ENCODE data around the gene HMGCS2.

Gene HMGCS2

GRCh38 chr1:119740261-119740660 is 28.4 kb downstream of the HMGCS2 start:
- no peak for DNase-seq (ENCODE audit: low read depth)
- no peak overlapping the region for H3K4me3 ChIP-seq (ENCODE audit: low read length)
- TF ChIP-seq CTCF (IDR thresholded peaks at IDR 0.05; ENCODE audit: insufficient read depth, low read depth, low read length, missing control alignments): no peak

DNA sequence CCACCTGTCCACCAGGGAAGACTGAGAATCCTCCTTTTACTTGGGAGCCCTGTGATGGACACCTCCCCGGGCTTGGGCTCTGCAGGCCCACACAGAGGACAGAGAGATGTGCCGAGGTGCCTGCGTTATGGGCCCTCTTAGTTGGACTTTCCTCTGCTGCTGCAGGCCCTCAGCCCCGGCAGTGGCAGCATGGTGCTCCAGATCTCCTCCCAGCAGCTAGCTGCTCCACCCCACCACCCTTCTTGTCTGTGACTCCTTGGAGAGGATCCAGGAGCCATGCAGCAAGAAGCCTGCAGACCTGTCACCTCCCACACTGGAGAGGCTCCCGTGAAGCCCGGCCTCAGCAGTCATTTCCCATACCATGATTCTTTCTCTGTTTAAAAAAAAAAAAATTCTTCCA is 29.6 kb downstream of the HMGCS2 start:
- no peak overlapping the region for H3K4me3 ChIP-seq (ENCODE audit: low read length)
- DNase-seq (ENCODE audit: low read depth): no peak
- no peak for TF ChIP-seq CTCF (IDR thresholded peaks at IDR 0.05; ENCODE audit: insufficient read depth, low read depth, low read length, missing control alignments)

GRCh38 chr1:119738100-119738720 is 30.5 kb downstream of the HMGCS2 start:
- no peak for TF ChIP-seq CTCF (IDR thresholded peaks at IDR 0.05; ENCODE audit: insufficient read depth, low read depth, low read length, missing control alignments)
- H3K4me3 ChIP-seq (ENCODE audit: low read length): no peak overlapping the region
- DNase-seq (ENCODE audit: low read depth): no peak

DNA sequence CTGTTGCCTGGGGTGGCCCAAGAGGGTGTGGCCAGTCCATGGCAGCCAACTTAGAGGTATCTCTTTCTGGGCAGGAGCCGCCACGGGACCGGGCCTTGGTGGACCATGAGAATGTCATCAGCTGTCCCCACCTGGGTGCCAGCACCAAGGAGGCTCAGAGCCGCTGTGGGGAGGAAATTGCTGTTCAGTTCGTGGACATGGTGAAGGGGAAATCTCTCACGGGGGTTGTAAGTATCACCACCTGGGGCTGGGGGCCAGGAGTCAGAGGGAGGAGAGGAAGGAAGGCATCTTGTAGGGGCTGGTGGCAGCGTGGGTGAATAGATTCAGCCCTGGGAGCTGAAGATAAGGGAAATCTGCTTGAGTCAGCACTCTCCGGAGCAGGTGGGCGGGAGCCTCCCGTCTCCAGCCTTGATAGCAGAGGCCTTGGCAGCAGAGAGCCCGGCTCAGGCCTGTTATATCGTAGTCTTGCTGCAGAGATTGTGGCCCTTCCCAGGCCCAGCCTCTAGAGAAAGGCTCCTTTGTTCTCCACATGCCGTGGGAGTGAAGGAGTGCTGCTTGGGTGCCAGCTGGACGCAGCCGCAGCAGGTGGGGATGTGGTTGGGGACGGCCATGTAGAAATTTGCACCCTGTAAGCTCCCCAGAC is 31.5 kb downstream of the HMGCS2 start:
- no peak overlapping the region for H3K4me3 ChIP-seq (ENCODE audit: low read length)
- no peak for DNase-seq (ENCODE audit: low read depth)
- TF ChIP-seq CTCF (IDR thresholded peaks at IDR 0.05; ENCODE audit: insufficient read depth, low read depth, low read length, missing control alignments): no peak

- no peak for DNase-seq (ENCODE audit: low read depth)
- TF ChIP-seq CTCF (IDR thresholded peaks at IDR 0.05; ENCODE audit: insufficient read depth, low read depth, low read length, missing control alignments): no peak
- no peak overlapping the region for H3K4me3 ChIP-seq (ENCODE audit: low read length)
These were observed 32.1 kb downstream of the HMGCS2 start for GRCh38 chr1:119736649-119737039.

DNA sequence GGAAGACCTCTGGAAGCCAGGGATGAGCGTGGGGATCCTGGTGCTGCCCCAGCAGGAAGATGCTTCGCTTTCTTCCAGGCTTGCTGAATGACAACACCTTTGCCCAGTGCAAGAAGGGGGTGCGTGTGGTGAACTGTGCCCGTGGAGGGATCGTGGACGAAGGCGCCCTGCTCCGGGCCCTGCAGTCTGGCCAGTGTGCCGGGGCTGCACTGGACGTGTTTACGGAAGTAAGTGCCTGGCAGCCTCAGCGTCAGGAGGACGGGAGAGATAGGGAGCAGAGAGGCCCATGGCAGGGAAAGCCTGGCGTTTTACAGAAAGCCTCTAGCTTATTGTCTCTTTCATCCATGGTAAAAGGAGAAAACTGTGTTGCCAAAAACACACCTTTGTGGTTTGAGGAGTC is 33.5 kb downstream of the HMGCS2 start:
- DNase-seq (ENCODE audit: low read depth): no peak
- H3K4me3 ChIP-seq (ENCODE audit: low read length): no peak overlapping the region
- TF ChIP-seq CTCF (IDR thresholded peaks at IDR 0.05; ENCODE audit: insufficient read depth, low read depth, low read length, missing control alignments): no peak

- H3K4me3 ChIP-seq (ENCODE audit: low read length): no peak overlapping the region
- TF ChIP-seq CTCF (IDR thresholded peaks at IDR 0.05; ENCODE audit: insufficient read depth, low read depth, low read length, missing control alignments): no peak
- DNase-seq (ENCODE audit: low read depth): no peak
These were observed 35.0 kb downstream of the HMGCS2 start for GRCh38 chr1:119733754-119734153.

Measured in epithelial cell of esophagus (primary cell).